GM19324 (cell line): ENCODE results near the gene HNRNPUL1.
"Not testable (repeated sequence)": the region's sequence is repeated elsewhere in the genome, so short reads cannot be mapped to it uniquely, and the experiment has no call there.

ENCODE experiments used
- ATAC-seq: cut with Tn5 transposase; IDR thresholded peaks from one replicate; pipeline ENCODE4 v1.9.1; 2021; ENCODE audit warnings: mild to moderate bottlenecking, moderate library complexity; ENCODE audit not compliant: unreplicated experiment, low FRiP score

Gene HNRNPUL1

GRCh38 chr19:41273076-41273475 is 8.9 kb downstream of the HNRNPUL1 start:
- ATAC-seq = no peak

- ATAC-seq = no peak
Observed at GRCh38 chr19:41274802-41275201, 10.6 kb downstream of the HNRNPUL1 start.

- ATAC-seq = no peak
Observed at GRCh38 chr19:41276231-41276630, 12.1 kb downstream of the HNRNPUL1 start.

GRCh38 chr19:41278478-41278877 is 14.3 kb downstream of the HNRNPUL1 start:
- no peak for ATAC-seq

- ATAC-seq = no peak
Observed at GRCh38 chr19:41288673-41289530, 24.7 kb downstream of the HNRNPUL1 start.

GRCh38 chr19:41289814-41290213 is 25.6 kb downstream of the HNRNPUL1 start:
- not testable (repeated sequence) for ATAC-seq

GRCh38 chr19:41294393-41294792 is 30.2 kb downstream of the HNRNPUL1 start:
- ATAC-seq = no peak

GRCh38 chr19:41295499-41295898 is 31.3 kb downstream of the HNRNPUL1 start:
- ATAC-seq = no peak

GRCh38 chr19:41296433-41296871 is 32.3 kb downstream of the HNRNPUL1 start:
- ATAC-seq = no peak

- ATAC-seq = peak; percentile 79
Observed at GRCh38 chr19:41297628-41298347, 33.6 kb downstream of the HNRNPUL1 start.

- ATAC-seq = no peak
Observed at GRCh38 chr19:41298348-41298964, 34.3 kb downstream of the HNRNPUL1 start.

GRCh38 chr19:41299046-41299754 is 35.0 kb downstream of the HNRNPUL1 start:
- ATAC-seq = no peak

GRCh38 chr19:41299755-41300089 is 35.5 kb downstream of the HNRNPUL1 start:
- no peak for ATAC-seq

GRCh38 chr19:41300555-41300954 is 36.4 kb downstream of the HNRNPUL1 start:
- no peak for ATAC-seq

- ATAC-seq = no peak
Observed at GRCh38 chr19:41302624-41303351, 38.6 kb downstream of the HNRNPUL1 start.

GRCh38 chr19:41303954-41304353 is 39.8 kb downstream of the HNRNPUL1 start:
- no peak for ATAC-seq

GRCh38 chr19:41304706-41305483 is 40.7 kb downstream of the HNRNPUL1 start:
- no peak for ATAC-seq

GRCh38 chr19:41305927-41306793 is 42.0 kb downstream of the HNRNPUL1 start:
- no peak for ATAC-seq
